ENCODE results near the gene AP1B1. TPM values are rescaled to one million over a fixed set of nuclear protein-coding genes. Genes with fewer than 3 reads are reported as not detected.
A peak's percentile ranks its signal among the peaks of the same experiment; 100 is the strongest.

The AP1B1 gene
- total RNA-seq, result 35.4 and 37.3 TPM in 2 replicates

DNA sequence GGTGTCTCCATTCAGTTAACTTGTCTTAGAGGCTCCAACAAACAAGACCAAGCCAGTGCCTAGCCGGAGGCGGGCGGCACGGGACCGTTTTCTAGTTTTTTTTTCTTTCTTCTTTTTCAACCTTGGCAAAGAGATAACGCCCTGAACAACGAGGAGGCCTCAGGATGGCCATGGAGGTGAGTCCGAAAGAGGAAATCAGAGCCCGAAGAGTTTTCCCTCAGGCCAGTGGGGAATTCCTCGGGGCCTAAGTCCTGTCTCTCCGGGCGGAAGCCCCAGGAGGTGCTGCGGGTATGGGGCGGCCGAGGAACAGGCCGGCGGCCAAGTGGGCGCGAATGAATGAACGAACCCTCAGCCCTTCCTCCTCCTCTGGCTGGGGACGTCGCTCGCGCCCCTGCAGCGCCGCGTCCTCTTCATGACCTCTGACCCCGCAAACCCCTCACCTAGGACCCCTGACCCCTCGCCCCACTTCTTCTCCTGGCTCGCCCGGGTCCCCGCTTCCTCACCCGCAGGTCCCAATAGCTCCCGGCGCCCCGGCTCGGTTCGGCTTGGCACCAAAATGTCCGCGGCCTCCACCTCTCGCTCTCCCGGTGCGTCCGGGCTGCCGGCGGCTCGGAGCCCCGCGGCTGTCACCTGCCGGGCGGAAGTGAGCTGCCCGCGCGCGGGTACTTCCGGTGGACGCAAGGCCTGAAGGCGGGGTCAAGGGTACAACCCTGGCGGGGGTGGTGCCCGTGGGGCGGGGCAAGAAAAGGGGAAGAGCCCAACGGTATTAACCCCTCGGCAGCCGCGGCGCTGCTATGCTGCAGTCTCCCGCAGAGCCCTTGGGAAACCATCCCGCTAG lies at the start of gene AP1B1:
Gene AP1B1 (minus strand): TSS at position 650 of the 838 bp plus-strand sequence. CDS start 21,327 bp downstream, outside the sequence.
- peak; percentile 97 for DNase-seq (ENCODE audit: insufficient read length, low spot score, missing footprints)
- TF ChIP-seq, protein P1, sequence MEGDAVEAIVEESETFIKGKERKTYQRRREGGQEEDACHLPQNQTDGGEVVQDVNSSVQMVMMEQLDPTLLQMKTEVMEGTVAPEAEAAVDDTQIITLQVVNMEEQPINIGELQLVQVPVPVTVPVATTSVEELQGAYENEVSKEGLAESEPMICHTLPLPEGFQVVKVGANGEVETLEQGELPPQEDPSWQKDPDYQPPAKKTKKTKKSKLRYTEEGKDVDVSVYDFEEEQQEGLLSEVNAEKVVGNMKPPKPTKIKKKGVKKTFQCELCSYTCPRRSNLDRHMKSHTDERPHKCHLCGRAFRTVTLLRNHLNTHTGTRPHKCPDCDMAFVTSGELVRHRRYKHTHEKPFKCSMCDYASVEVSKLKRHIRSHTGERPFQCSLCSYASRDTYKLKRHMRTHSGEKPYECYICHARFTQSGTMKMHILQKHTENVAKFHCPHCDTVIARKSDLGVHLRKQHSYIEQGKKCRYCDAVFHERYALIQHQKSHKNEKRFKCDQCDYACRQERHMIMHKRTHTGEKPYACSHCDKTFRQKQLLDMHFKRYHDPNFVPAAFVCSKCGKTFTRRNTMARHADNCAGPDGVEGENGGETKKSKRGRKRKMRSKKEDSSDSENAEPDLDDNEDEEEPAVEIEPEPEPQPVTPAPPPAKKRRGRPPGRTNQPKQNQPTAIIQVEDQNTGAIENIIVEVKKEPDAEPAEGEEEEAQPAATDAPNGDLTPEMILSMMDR (IDR thresholded peaks at IDR 0.05; ENCODE audit: extremely low read depth, low read depth, low read length), result no peak
- H4K20me1 ChIP-seq (ENCODE audit: insufficient read depth, low read length), result peaks cover 12% of the 10 kb centered on the region
- peak within 1 kb of the TSS; percentile 98 for H3K4me2 ChIP-seq (ENCODE audit: insufficient read depth, low read length)
- no peaks in the 10 kb centered on the region for H3K9me3 ChIP-seq (ENCODE audit: low read depth, low read length)
- no peaks in the 10 kb centered on the region for H3K27me3 ChIP-seq (ENCODE audit: insufficient read depth, low read length)
- peak within 1 kb of the TSS; percentile 54 for H3K27ac ChIP-seq (ENCODE audit: low read depth, low read length)
- H3K79me2 ChIP-seq (ENCODE audit: insufficient read depth, low read length), result peaks cover 49% of the 10 kb centered on the region
- peak within 1 kb of the TSS; percentile 95 for H3K4me3 ChIP-seq (ENCODE audit: insufficient read depth, low read length)
- H2AFZ ChIP-seq (ENCODE audit: low read length), result peak within 1 kb of the TSS; percentile 100
- peaks cover 11% of the 10 kb centered on the region for H3K4me1 ChIP-seq (ENCODE audit: insufficient read depth, low read length)
- H3K36me3 ChIP-seq (ENCODE audit: insufficient read depth, low read length), result peaks cover 8% of the 10 kb centered on the region

DNA sequence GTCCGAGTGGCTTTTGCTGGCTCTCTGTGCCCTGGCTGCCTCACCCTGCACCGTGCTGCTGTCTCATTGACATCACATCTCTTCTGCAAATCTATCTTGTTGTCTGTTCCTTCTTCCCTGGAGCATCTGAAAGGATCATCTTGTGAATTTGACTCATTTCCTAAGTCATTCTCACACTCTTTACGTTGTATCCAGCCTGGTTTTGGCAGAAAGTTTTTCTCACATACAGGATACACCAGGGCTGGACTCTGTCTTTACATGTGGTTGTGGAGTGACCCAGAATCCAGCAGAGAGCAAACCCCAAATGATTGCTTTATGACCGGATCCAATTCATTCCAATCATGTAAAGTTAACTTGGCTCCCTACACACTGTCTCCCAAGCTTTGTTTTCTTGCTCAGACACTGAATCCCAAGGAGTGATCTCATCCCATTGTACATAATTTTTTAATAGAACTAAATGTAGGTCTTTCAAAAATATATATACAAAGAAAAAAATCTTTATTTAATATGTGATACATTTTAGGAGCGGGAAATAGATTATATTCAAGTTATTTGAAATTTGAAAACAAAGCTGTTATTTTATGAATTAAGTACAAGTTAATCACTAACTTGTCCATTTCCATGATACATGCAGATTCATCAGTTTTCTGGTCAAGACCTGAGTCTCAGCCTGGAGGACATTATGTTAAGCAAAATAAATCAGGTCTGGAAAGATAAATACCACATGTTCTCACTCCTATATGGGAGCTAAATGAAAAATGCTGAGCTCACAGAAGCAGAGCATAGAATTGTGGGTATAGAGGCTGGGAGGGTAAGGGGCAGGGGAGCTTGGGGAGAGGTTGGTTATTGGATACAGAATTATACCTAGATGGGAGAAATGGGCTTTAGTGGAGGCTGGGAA lies 47.1 kb upstream of the AP1B1 start:
- peaks cover 33% of the 10 kb centered on the region for H3K27me3 ChIP-seq (ENCODE audit: insufficient read depth, low read length)
- TF ChIP-seq, protein P1 (IDR thresholded peaks at IDR 0.05; ENCODE audit: extremely low read depth, low read depth, low read length), result no peak
- H3K9me3 ChIP-seq (ENCODE audit: low read depth, low read length), result no peaks in the 10 kb centered on the region
- H3K4me3 ChIP-seq (ENCODE audit: insufficient read depth, low read length), result no peak overlapping the region
- H4K20me1 ChIP-seq (ENCODE audit: insufficient read depth, low read length), result no peaks in the 10 kb centered on the region
- no peak overlapping the region for H3K4me2 ChIP-seq (ENCODE audit: insufficient read depth, low read length)
- no peaks in the 10 kb centered on the region for H3K79me2 ChIP-seq (ENCODE audit: insufficient read depth, low read length)
- no peak overlapping the region for H2AFZ ChIP-seq (ENCODE audit: low read length)
- no peak for DNase-seq (ENCODE audit: insufficient read length, low spot score, missing footprints)
- no peaks in the 10 kb centered on the region for H3K4me1 ChIP-seq (ENCODE audit: insufficient read depth, low read length)
- H3K36me3 ChIP-seq (ENCODE audit: insufficient read depth, low read length), result no peaks in the 10 kb centered on the region
- H3K27ac ChIP-seq (ENCODE audit: low read depth, low read length), result no peak overlapping the region

DNA sequence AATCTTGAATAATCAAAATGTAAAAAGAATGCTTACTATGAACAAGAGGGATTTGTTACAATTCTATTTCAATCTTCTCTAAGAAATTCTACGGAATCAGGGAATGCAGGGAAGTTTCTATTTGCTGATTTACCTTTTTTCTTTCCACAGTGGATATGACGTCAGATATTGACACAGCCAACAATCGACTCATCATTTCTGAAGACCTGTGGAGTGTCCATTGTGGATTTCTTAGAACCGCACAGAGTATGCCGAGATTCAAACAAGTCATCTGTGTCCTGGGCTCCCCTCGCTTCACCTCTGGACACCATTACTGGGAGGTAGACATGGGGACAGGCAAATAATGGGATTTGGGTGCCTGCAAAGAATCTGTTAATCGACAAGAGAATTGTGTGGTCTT lies 45.9 kb upstream of the AP1B1 start:
- Histone ChIP-seq H3K4me3 (ENCODE audit: insufficient read depth, low read length) (no peak overlapping the region), H3K27me3 (ENCODE audit: insufficient read depth, low read length) (peaks cover 43% of the 10 kb centered on the region), H2AFZ (ENCODE audit: low read length) (no peak overlapping the region), H3K27ac (ENCODE audit: low read depth, low read length) (no peak overlapping the region), H4K20me1 (ENCODE audit: insufficient read depth, low read length) (no peaks in the 10 kb centered on the region), H3K79me2 (ENCODE audit: insufficient read depth, low read length) (no peaks in the 10 kb centered on the region), H3K4me1 (ENCODE audit: insufficient read depth, low read length) (no peaks in the 10 kb centered on the region), H3K36me3 (ENCODE audit: insufficient read depth, low read length) (no peaks in the 10 kb centered on the region), H3K9me3 (ENCODE audit: low read depth, low read length) (no peaks in the 10 kb centered on the region), H3K4me2 (ENCODE audit: insufficient read depth, low read length) (no peak overlapping the region)
- no peak for DNase-seq (ENCODE audit: insufficient read length, low spot score, missing footprints)
- TF ChIP-seq, protein P1 (IDR thresholded peaks at IDR 0.05; ENCODE audit: extremely low read depth, low read depth, low read length), result no peak

Measured in osteoblast (primary cell).